HEK293T (cell line): Measurements from ENCODE around the gene FBN1.

ENCODE experiments used
- CTCF ChIA-PET: fragments of 350-600 bp; formaldehyde crosslinking; extraction: SDS; loops from one replicate; lab custom pipeline; 2021; ENCODE audit warnings: antibody characterized with exemption, inconsistent platforms; lab: Yijun Ruan, JAX
- POLR2A ChIA-PET: fragments of 350-600 bp; formaldehyde crosslinking; extraction: SDS; loops from one replicate; lab custom pipeline; 2020; ENCODE audit warnings: antibody characterized with exemption, inconsistent platforms; lab: Yijun Ruan, JAX
- DNase-seq: peaks from one replicate; pipeline ENCODE4 v3.0.0; 2012; ENCODE audit warnings: mixed read lengths; ENCODE audit errors: extremely low spot score
- ARNT ChIP-seq: fragments of 450-650 bp; IDR thresholded peaks from 2 replicates; pipeline ENCODE4 v1.6.1; 2017; ENCODE audit warnings: mild to moderate bottlenecking
- BHLHE40 ChIP-seq: fragments of 450-650 bp; IDR thresholded peaks from 2 replicates; pipeline ENCODE4 v1.6.1; 2016; ENCODE audit warnings: mild to moderate bottlenecking, moderate library complexity, borderline replicate concordance
- CTBP1 ChIP-seq: fragments of 450-650 bp; IDR thresholded peaks from 2 replicates; pipeline ENCODE4 v1.6.1; 2016; ENCODE audit warnings: borderline replicate concordance
- ELF4 ChIP-seq: fragments of 450-650 bp; IDR thresholded peaks from 2 replicates; pipeline ENCODE4 v1.6.1; 2017; ENCODE audit warnings: antibody characterized with exemption
- FOXA1 ChIP-seq: fragments of 450-650 bp; IDR thresholded peaks from 2 replicates; pipeline ENCODE4 v1.6.1; 2016; ENCODE audit warnings: mild to moderate bottlenecking
- FOXK2 ChIP-seq: fragments of 450-650 bp; IDR thresholded peaks from 2 replicates; pipeline ENCODE4 v1.6.1; 2016; ENCODE audit warnings: mild to moderate bottlenecking
- FOXM1 ChIP-seq: fragments of 450-650 bp; IDR thresholded peaks from 2 replicates; pipeline ENCODE4 v1.6.1; 2017; ENCODE audit warnings: mild to moderate bottlenecking, borderline replicate concordance
- HDGF ChIP-seq: fragments of 450-650 bp; IDR thresholded peaks from 2 replicates; pipeline ENCODE4 v1.6.1; 2017; ENCODE audit warnings: antibody characterized with exemption, borderline replicate concordance
- L3MBTL2 ChIP-seq: fragments of 450-650 bp; conservative IDR thresholded peaks from 2 replicates; pipeline ENCODE4 v1.6.1; 2016; ENCODE audit warnings: mild to moderate bottlenecking
- LEF1 ChIP-seq: fragments of 450-650 bp; IDR thresholded peaks from 2 replicates; pipeline ENCODE4 v1.6.1; 2017; ENCODE audit warnings: mild to moderate bottlenecking, borderline replicate concordance
- NFRKB ChIP-seq: fragments of 450-650 bp; IDR thresholded peaks from 2 replicates; pipeline ENCODE4 v1.6.1; 2016; ENCODE audit warnings: mild to moderate bottlenecking, moderate library complexity
- SP1 ChIP-seq: fragments of 450-650 bp; IDR thresholded peaks from 2 replicates; pipeline ENCODE4 v1.6.1; 2017
- SUZ12 ChIP-seq: fragments of 450-650 bp; IDR thresholded peaks from 2 replicates; pipeline ENCODE4 v1.6.1; 2016; ENCODE audit warnings: mild to moderate bottlenecking
- TARDBP ChIP-seq: fragments of 450-650 bp; IDR thresholded peaks from 2 replicates; pipeline ENCODE4 v1.6.1; 2016
- ZNF384 ChIP-seq: fragments of 450-650 bp; IDR thresholded peaks from 2 replicates; pipeline ENCODE4 v1.6.1; 2016
- TF ChIP-seq, protein P1 (sequence below): fragments of 450-650 bp; IDR thresholded peaks from 2 replicates; pipeline ENCODE4 v1.6.1; 2016

Gene FBN1

DNA sequence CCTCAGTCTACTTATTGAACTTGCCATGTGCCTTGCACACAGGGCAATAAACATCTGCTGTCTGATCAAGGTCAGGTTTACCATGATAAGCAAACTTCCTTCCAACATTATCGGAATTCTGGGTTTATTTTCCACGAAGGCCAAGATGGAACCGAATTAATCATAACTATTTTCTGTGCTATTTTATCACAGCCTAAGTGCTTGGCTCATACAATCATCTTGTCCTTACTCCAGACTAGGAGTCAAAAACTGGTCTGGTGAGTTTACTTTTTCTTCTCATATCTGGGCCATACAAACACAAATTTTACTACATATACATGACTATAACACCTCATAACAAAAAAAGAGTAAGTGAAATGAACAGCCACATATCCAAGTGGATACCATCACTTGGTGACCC, 2.3 kb downstream of the FBN1 start:
- DNase-seq = no peak
- POLR2A ChIA-PET = no interaction called here
- no peak for TF ChIP-seq NFRKB
- CTCF ChIA-PET = no interaction called here

DNA sequence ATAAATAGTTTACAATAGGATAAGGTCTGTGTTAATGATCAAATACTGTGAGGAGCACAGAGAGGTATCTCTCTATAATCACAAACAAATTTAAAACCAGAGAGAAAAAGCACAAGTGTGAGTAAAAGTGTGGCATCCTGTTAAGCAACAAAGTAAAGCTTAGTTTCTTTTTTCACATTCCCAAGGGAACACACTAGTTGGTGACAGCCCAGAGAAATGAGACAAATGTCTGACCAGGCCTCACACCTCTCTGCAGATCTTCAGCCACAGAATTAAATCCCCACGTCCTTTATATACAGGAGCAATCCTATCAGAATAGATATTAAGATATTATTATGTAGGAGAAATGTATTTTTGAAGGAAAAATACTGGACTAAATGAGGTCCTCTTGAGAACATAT, 2.7 kb downstream of the FBN1 start:
- DNase-seq = no peak
- TF ChIP-seq FOXA1 = no peak
- no peak for TF ChIP-seq ELF4
- TF ChIP-seq L3MBTL2 = no peak
- TF ChIP-seq FOXM1 = no peak
- no peak for TF ChIP-seq SP1
- TF ChIP-seq ZNF384 = no peak
- TF ChIP-seq CTBP1 = no peak
- TF ChIP-seq FOXK2 = no peak
- no peak for TF ChIP-seq LEF1
- no peak for TF ChIP-seq NFRKB
- no peak for TF ChIP-seq SUZ12
- TF ChIP-seq HDGF = no peak
- no peak for TF ChIP-seq ARNT
- TF ChIP-seq, protein P1, sequence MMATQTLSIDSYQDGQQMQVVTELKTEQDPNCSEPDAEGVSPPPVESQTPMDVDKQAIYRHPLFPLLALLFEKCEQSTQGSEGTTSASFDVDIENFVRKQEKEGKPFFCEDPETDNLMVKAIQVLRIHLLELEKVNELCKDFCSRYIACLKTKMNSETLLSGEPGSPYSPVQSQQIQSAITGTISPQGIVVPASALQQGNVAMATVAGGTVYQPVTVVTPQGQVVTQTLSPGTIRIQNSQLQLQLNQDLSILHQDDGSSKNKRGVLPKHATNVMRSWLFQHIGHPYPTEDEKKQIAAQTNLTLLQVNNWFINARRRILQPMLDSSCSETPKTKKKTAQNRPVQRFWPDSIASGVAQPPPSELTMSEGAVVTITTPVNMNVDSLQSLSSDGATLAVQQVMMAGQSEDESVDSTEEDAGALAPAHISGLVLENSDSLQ = no peak
- TF ChIP-seq TARDBP = no peak
- ChIA-PET CTCF (no interaction called here), POLR2A (no interaction called here)

- CTCF ChIA-PET = no interaction called here
- POLR2A ChIA-PET = no interaction called here
- no peak for TF ChIP-seq LEF1
- TF ChIP-seq SUZ12 = no peak
- no peak for TF ChIP-seq HDGF
- no peak for TF ChIP-seq BHLHE40
- TF ChIP-seq TARDBP = no peak
- no peak for TF ChIP-seq NFRKB
- TF ChIP-seq ZNF384 = no peak
- no peak for TF ChIP-seq FOXK2
- no peak for TF ChIP-seq FOXM1
- no peak for TF ChIP-seq FOXA1
- no peak for TF ChIP-seq ARNT
- no peak for TF ChIP-seq CTBP1
- TF ChIP-seq, protein P1 = no peak
- no peak for TF ChIP-seq L3MBTL2
- no peak for TF ChIP-seq SP1
- no peak for DNase-seq
Measured at GRCh38 chr15:48641416-48641815, 4.1 kb downstream of the FBN1 start.

DNA sequence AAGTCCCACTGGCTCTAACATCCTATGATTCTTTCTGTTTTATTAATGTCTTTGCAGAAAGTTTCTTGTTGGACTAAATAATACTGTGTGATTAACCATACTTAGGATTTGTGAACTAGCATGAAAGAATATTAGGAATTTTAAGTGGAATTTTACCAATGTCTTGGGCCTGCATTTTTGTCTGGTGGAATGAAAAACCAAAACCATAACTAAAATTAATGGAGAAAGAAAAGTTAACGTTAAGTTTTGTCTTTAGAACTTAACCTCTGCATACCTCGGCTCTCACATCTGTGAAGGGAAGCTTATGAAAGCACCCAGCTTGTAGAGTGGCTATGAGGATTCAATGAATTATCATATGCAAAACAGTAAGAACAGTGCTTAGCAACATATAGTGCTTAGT, 6.5 kb downstream of the FBN1 start:
- no peak for TF ChIP-seq FOXA1
- no peak for TF ChIP-seq ARNT
- no peak for TF ChIP-seq LEF1
- TF ChIP-seq, protein P1 = no peak
- no peak for TF ChIP-seq SP1
- TF ChIP-seq FOXK2 = no peak
- no peak for TF ChIP-seq SUZ12
- TF ChIP-seq FOXM1 = no peak
- TF ChIP-seq CTBP1 = no peak
- TF ChIP-seq NFRKB = no peak
- TF ChIP-seq BHLHE40 = no peak
- no peak for TF ChIP-seq HDGF
- TF ChIP-seq ELF4 = no peak
- TF ChIP-seq L3MBTL2 = no peak
- no peak for TF ChIP-seq ZNF384
- TF ChIP-seq TARDBP = no peak
- ChIA-PET CTCF (no interaction called here), POLR2A (interaction anchor here (1.0 kb wide), 1 partner anchor 172 kb away, joined by 3 read pairs; the partner anchor contains the start of gene CEP152)
- no peak for DNase-seq

DNA sequence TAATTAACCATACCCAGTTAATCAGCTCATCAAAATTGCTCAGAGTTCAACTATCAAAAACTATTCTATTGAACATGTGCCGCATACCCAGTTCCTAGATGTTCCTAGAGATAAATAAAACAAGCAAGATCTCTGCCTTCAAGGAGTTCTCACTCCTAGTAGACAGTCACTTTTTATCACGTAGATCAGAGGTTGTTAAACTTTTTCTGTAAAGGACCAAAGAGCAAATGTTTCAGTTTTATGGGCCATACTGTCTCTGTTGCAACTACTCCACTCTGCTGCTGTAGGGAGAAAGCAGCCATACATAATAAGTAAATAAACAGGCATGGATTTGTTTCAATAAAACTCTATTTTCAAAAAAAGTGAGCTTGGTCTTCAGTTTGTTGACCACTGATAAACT, 7.9 kb downstream of the FBN1 start:
- ChIA-PET POLR2A (no interaction called here), CTCF (no interaction called here)
- no peak for DNase-seq
- TF ChIP-seq FOXM1 (no peak), ELF4 (no peak), SUZ12 (no peak), SP1 (no peak), FOXK2 (no peak), FOXA1 (no peak), TARDBP (no peak)
- TF ChIP-seq, protein P1 = no peak

DNA sequence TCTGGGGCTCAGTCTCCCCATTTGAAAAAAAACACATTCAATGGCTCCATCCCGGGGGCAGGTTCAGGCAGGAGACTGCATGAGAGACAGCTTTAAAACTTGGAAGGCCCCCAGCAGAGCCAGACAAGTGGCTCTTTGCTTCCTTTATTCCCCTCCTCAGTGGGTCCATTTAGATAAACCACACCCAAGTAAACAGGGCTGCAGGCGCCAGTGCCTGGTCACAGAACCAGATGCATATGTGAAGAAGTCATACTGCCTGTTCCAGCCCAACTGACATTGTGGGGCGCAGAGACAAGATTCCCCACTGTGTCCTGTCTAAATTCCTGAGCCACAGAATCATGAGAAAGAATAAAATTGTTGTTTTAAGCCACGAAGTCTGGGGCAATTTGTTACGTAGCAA, 9.0 kb downstream of the FBN1 start:
- ChIA-PET CTCF (interaction anchor here (0.5 kb wide), 1 partner anchor 90 kb away, joined by 5 read pairs; no protein-coding TSS in a partner anchor), POLR2A (no interaction called here)
- DNase-seq = no peak
- TF ChIP-seq SP1 (no peak), L3MBTL2 (no peak), BHLHE40 (no peak), LEF1 (no peak), NFRKB (no peak), FOXM1 (no peak), ZNF384 (no peak), TARDBP (no peak), FOXA1 (no peak)
